Hepatocyte (in vitro differentiated cells): ENCODE results near the gene MFSD6.

Experiments
- EZH2 ChIP-seq: fragments of 200-600 bp; sonication (generic); IDR thresholded peaks from 2 replicates; pipeline ENCODE4 v1.6.1; 2016; ENCODE audit warnings: antibody characterized with exemption, mild to moderate bottlenecking, borderline replicate concordance
- EZH2phosphoT487 ChIP-seq: fragments of 200-600 bp; sonication (generic); IDR thresholded peaks from one replicate; pipeline ENCODE4 v1.6.1; 2018; ENCODE audit warnings: antibody characterized with exemption, mild to moderate bottlenecking, low read depth, moderate library complexity; ENCODE audit not compliant: unreplicated experiment, severe bottlenecking
- TF ChIP-seq, protein P1 (sequence below): fragments of 200-600 bp; sonication (generic); IDR thresholded peaks from 2 replicates; pipeline ENCODE4 v1.5.1; 2016; ENCODE audit warnings: antibody characterized with exemption, mild to moderate bottlenecking; ENCODE audit not compliant: poor library complexity

DNA sequence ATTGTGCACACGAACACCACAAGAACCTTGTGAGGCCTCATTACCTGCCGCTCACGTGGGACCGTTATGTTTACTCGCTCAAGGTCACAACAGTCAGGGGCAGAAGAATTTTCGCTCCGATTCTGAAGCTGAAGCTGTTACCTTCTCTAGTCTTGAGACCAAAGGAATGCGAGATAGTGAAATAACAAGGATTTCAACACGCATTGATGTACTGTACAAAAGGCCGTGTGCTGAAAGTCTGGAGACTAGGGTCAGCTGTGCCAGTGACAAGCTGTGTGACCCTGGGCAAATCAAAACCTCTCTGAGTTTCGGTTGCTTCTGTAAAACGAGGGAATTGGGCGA lies 125.8 kb downstream of the MFSD6 start:
- TF ChIP-seq, protein P1, sequence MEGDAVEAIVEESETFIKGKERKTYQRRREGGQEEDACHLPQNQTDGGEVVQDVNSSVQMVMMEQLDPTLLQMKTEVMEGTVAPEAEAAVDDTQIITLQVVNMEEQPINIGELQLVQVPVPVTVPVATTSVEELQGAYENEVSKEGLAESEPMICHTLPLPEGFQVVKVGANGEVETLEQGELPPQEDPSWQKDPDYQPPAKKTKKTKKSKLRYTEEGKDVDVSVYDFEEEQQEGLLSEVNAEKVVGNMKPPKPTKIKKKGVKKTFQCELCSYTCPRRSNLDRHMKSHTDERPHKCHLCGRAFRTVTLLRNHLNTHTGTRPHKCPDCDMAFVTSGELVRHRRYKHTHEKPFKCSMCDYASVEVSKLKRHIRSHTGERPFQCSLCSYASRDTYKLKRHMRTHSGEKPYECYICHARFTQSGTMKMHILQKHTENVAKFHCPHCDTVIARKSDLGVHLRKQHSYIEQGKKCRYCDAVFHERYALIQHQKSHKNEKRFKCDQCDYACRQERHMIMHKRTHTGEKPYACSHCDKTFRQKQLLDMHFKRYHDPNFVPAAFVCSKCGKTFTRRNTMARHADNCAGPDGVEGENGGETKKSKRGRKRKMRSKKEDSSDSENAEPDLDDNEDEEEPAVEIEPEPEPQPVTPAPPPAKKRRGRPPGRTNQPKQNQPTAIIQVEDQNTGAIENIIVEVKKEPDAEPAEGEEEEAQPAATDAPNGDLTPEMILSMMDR = no peak
- no peak for TF ChIP-seq EZH2phosphoT487
- TF ChIP-seq EZH2 = no peak
